ENCODE measurements around the gene SASH3.

- TF ChIP-seq EZH2 (IDR thresholded peaks at IDR 0.05; ENCODE audit: insufficient read depth, poor library complexity, severe bottlenecking) (no peak), EZH2phosphoT487 (IDR thresholded peaks at IDR 0.05; ENCODE audit: insufficient read depth, low read depth) (no peak)
Observed at GRCh38 chrX:129791336-129791735, 11.6 kb downstream of the SASH3 start.

Measured in GM23248 (cell line).